HepG2 (cell line): ENCODE data around the gene ARMC5. TPM values are rescaled to one million over a fixed set of nuclear protein-coding genes. Genes with fewer than 3 reads are reported as not detected.
A peak's percentile ranks its signal among the peaks of the same experiment; 100 is the strongest.

ENCODE experiments used
- ATF7 ChIP-seq, 2 experiments: fragments of 450-650 bp in 1 of 2; sonication (generic) in 1 of 2; formaldehyde crosslinking in 1 of 2; IDR thresholded peaks; 2 replicates each; pipeline versions ENCODE4 v1.4.0 to v1.6.1; 2016 to 2020; ENCODE audit warnings: antibody characterized with exemption in 1 of 2, mild to moderate bottlenecking in 1 of 2, missing genetic modification reagents in 1 of 2
- BRCA1 ChIP-seq: sonication (generic); formaldehyde crosslinking; IDR thresholded peaks from 2 replicates; pipeline ENCODE4 v1.4.0; 2020; ENCODE audit warnings: missing genetic modification reagents
- CBX5 ChIP-seq: sonication (generic); formaldehyde crosslinking; IDR thresholded peaks from 2 replicates; pipeline ENCODE4 v1.4.0; 2020; ENCODE audit warnings: missing genetic modification reagents, borderline replicate concordance
- CEBPB ChIP-seq: IDR thresholded peaks from 2 replicates; pipeline ENCODE4 v1.6.1; 2011; ENCODE audit warnings: low read depth, low read length, improper control_type of control experiment, borderline replicate concordance
- CENPT ChIP-seq: sonication (generic); formaldehyde crosslinking; IDR thresholded peaks from 2 replicates; pipeline ENCODE4 v1.8.0; 2022; ENCODE audit warnings: low read depth, mild to moderate bottlenecking, moderate library complexity, missing genetic modification reagents
- KAT7 ChIP-seq: IDR thresholded peaks from 2 replicates; pipeline ENCODE4 v1.6.1; 2018; ENCODE audit warnings: borderline replicate concordance, missing compliant biosample characterization
- KLF6 ChIP-seq: IDR thresholded peaks from 2 replicates; pipeline ENCODE4 v1.8.0; 2016; ENCODE audit warnings: missing biosample characterization, missing genetic modification reagents
- MAFK ChIP-seq, 2 experiments: IDR thresholded peaks in 1 of 2; conservative IDR thresholded peaks in 1 of 2; 2 replicates each; pipeline ENCODE4 v1.6.1; 2011; ENCODE audit warnings: improper control_type of control experiment in 2 of 2, low read length in 2 of 2
- NFYC ChIP-seq: IDR thresholded peaks from 2 replicates; pipeline ENCODE4 v1.6.1; 2016; ENCODE audit warnings: missing genetic modification reagents, missing compliant biosample characterization
- ONECUT2 ChIP-seq: sonication (generic); formaldehyde crosslinking; IDR thresholded peaks from 2 replicates; pipeline ENCODE4 v1.4.0; 2020; ENCODE audit warnings: missing genetic modification reagents
- PTBP1 ChIP-seq: fragments of 200-400 bp; formaldehyde crosslinking; IDR thresholded peaks from 2 replicates; pipeline ENCODE4 v1.6.1; 2018; ENCODE audit warnings: low read length, low read depth; ENCODE audit not compliant: poor library complexity, severe bottlenecking
- SOX5 ChIP-seq: IDR thresholded peaks from 2 replicates; pipeline ENCODE4 v1.6.1; 2016; ENCODE audit warnings: borderline replicate concordance
- ZMYM2 ChIP-seq: sonication (generic); formaldehyde crosslinking; IDR thresholded peaks from 2 replicates; pipeline ENCODE4 v1.8.0; 2022; ENCODE audit warnings: mild to moderate bottlenecking, missing genetic modification reagents
- ZNF407 ChIP-seq: sonication (generic); formaldehyde crosslinking; IDR thresholded peaks from one replicate; pipeline ENCODE4 v1.5.1; 2020; ENCODE audit warnings: mild to moderate bottlenecking, missing genetic modification reagents; ENCODE audit errors: not compliant biosample characterization
- ZZZ3 ChIP-seq: sonication (generic); formaldehyde crosslinking; IDR thresholded peaks from 2 replicates; pipeline ENCODE4 v1.4.0; 2020; ENCODE audit warnings: missing genetic modification reagents, mild to moderate bottlenecking, borderline replicate concordance
- polyA plus RNA-seq, 8 experiments: library from polyadenylated mRNA; depleted of rRNA in 3 of 8; stranded (reverse) in 7 of 8; unstranded in 1 of 8; fragments of >200 nt; fragmentation: Illumina TruSeq in 4 of 8; extraction: Trizol in 4 of 8; gene quantifications; 2 replicates each; pipeline versions ENCODE4 v1.2.1 to v1.2.3, GENCODE V29; 2011 to 2016; ENCODE audit warnings: low read depth in 4 of 8, missing spikeins in 1 of 8, mixed read lengths in 1 of 8; ENCODE audit not compliant: insufficient read depth in 1 of 8
- total RNA-seq, 5 experiments: library from RNA; depleted of rRNA; stranded (reverse); fragments of >200 nt; fragmentation: Illumina TruSeq; extraction: Trizol; gene quantifications; 2 replicates each; pipeline ENCODE4 v1.2.3, GENCODE V29; 2016; ENCODE audit warnings: low read depth in 1 of 5
- TF ChIP-seq, protein P1 (sequence below): sonication (generic); formaldehyde crosslinking; IDR thresholded peaks from 2 replicates; pipeline ENCODE4 v1.5.0; 2020; ENCODE audit warnings: mild to moderate bottlenecking, missing genetic modification reagents, borderline replicate concordance
- TF ChIP-seq, protein P2 (sequence below): sonication (generic); formaldehyde crosslinking; IDR thresholded peaks from 2 replicates; pipeline ENCODE4 v1.5.1; 2020; ENCODE audit warnings: mild to moderate bottlenecking, missing genetic modification reagents, moderate library complexity

ARMC5 gene
- total and polyA plus RNA-seq, 2 of the 13 experiments (the other 11 are each of a cell fraction or from before 2014, with no cell fraction given) = 10.8 to 22.3 TPM

DNA sequence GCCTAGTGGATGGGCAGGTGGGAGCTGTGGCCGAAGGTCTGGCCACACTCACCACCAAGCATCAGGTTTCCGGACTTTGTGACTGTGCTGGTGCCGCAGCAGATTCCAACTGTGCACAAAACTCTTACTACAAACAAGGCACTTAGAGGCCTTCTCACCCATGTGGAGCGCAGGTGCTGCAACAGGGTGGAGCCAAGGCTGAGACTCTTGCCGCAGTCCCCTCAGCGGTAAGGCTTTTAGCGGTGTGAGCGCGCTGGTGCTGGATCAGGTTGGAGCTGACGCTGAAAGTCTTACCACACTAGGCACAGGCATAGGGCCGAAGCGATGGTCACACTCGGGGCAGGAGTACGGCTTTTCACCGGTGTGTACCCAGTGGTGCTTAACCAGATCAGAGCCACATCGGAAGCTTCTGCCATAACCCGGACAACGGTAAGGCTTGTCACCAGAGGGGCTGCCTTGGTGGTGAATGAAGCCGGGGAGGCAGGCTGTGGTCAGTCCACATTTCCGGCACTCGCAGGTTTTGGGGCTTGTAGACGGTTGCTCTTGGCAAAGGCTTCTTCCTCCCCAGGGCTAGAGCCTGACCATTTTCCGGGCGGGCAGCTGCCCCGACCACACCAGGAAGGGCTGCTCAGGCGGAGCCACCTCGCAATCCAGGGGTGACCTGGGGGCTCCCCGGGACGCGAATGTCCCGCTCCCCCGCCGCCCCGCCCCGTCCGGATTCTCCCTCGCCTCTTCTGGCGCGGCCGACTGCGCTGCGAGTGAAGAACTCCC is 1.0 kb upstream of the ARMC5 start (continued):
- TF ChIP-seq ATF7 (IDR thresholded peaks at IDR 0.05) (no peak), ATF7 (CRISPR knock-in tag; IDR thresholded peaks at IDR 0.05) (no peak), KAT7 (CRISPR knock-in tag) (peak; percentile 94), CEBPB (peak; percentile 67; the same call in 1 of the 2 replicates), SOX5 (CRISPR knock-in tag) (peak; percentile 79), ZZZ3 (CRISPR knock-in tag) (no peak), NFYC (no peak; the same call in none of the 2 replicates), CENPT (CRISPR knock-in tag) (no peak), ONECUT2 (no peak; the same call in 1 of the 2 replicates), PTBP1 (no peak), KLF6 (no peak), CBX5 (CRISPR knock-in tag) (peak; percentile 94), BRCA1 (CRISPR knock-in tag) (no peak), MAFK (conservative IDR thresholded peaks at IDR 0.05 in 1 of 2, IDR thresholded peaks at IDR 0.05 in 1 of 2; ENCODE audit: low read length in 2 of 2) (0 out of 4 replicates have a peak, but pooled peaks have one; percentile 1 to 14), ZMYM2 (CRISPR knock-in tag) (peak; percentile 70), ZNF407 (peak; percentile 85)
- TF ChIP-seq, protein P1, sequence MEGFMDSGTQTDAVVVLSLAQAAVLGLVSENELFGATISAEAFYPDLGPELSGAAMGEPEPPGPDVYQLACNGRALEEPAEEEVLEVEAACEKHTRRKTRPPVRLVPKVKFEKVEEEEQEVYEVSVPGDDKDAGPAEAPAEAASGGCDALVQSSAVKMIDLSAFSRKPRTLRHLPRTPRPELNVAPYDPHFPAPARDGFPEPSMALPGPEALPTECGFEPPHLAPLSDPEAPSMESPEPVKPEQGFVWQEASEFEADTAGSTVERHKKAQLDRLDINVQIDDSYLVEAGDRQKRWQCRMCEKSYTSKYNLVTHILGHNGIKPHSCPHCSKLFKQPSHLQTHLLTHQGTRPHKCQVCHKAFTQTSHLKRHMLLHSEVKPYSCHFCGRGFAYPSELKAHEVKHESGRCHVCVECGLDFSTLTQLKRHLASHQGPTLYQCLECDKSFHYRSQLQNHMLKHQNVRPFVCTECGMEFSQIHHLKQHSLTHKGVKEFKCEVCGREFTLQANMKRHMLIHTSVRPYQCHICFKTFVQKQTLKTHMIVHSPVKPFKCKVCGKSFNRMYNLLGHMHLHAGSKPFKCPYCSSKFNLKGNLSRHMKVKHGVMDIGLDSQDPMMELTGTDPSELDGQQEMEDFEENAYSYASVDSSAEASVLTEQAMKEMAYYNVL (CRISPR knock-in tag) = peak; percentile 82
- TF ChIP-seq, protein P2, sequence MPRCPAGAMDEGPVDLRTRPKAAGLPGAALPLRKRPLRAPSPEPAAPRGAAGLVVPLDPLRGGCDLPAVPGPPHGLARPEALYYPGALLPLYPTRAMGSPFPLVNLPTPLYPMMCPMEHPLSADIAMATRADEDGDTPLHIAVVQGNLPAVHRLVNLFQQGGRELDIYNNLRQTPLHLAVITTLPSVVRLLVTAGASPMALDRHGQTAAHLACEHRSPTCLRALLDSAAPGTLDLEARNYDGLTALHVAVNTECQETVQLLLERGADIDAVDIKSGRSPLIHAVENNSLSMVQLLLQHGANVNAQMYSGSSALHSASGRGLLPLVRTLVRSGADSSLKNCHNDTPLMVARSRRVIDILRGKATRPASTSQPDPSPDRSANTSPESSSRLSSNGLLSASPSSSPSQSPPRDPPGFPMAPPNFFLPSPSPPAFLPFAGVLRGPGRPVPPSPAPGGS (CRISPR knock-in tag) = 0 out of 2 replicates have a peak, but pooled peaks have one; percentile 55
